Endometrium (tissue), 2 donors: ENCODE data around the gene NDUFA12.

Source experiments
- FAIRE-seq: peaks from 2 replicates; lab custom pipeline; 2012; peaks lifted over from hg19 to GRCh38; lab: Jason Lieb, UNC
- donor health status: control.
- donor health status: control.

The NDUFA12 gene

GRCh38 chr12:94980577-94980976 lies 22.9 kb downstream of the NDUFA12 start:
- peak; percentile 46 for FAIRE-seq

- FAIRE-seq: no peak
Measured at GRCh38 chr12:94979941-94980340, 23.6 kb downstream of the NDUFA12 start.

- FAIRE-seq: no peak
Measured at GRCh38 chr12:94977766-94978468, 25.6 kb downstream of the NDUFA12 start.

GRCh38 chr12:94973221-94973620 lies 30.3 kb downstream of the NDUFA12 start:
- FAIRE-seq: no peak

DNA sequence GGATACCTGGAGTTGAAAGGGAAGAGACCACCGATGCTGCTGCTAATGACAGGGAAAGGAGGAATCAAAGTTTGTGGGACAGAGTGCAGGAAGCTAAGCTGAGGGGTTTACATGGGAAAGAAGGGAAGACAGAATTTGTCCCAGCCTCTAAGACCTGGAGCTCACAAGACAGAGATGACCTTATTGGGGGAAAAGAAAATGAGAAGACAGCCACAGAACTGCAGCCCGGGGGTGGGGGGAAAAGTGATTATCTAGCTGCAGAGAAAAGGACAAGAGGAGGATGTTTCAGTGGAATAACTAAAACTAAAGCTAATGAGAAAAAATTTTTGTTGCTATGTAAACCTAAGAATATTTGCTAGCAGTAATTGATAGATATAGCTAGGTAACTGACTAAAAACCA lies 30.7 kb downstream of the NDUFA12 start:
- FAIRE-seq: no peak

- FAIRE-seq: no peak
Measured at GRCh38 chr12:94971923-94972322, 31.6 kb downstream of the NDUFA12 start.

GRCh38 chr12:94970560-94970959 lies 32.9 kb downstream of the NDUFA12 start:
- no peak for FAIRE-seq

GRCh38 chr12:94969424-94969823 lies 34.1 kb downstream of the NDUFA12 start:
- FAIRE-seq: no peak

- no peak for FAIRE-seq
Measured at GRCh38 chr12:94965982-94966630, 37.4 kb downstream of the NDUFA12 start.

DNA sequence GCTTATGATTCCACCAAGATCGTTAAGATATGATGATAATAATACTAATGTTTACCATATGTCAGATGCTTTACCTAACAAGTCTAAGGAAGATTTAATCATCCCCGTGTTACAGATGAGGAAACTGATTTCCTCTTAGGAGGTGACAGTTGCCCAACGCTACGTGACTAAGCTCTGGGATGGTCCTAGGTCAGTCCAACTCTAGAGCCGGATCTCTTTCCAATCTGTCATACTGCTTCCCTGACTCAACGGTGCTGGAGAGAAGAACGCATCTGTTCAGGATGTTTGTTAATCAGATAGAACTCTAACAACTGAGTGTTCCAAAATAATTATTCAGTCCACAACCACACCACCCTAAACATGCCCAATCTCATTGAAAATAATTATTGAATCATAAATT lies 39.8 kb downstream of the NDUFA12 start:
- no peak for FAIRE-seq

GRCh38 chr12:94962670-94963069 lies 40.8 kb downstream of the NDUFA12 start:
- no peak for FAIRE-seq

DNA sequence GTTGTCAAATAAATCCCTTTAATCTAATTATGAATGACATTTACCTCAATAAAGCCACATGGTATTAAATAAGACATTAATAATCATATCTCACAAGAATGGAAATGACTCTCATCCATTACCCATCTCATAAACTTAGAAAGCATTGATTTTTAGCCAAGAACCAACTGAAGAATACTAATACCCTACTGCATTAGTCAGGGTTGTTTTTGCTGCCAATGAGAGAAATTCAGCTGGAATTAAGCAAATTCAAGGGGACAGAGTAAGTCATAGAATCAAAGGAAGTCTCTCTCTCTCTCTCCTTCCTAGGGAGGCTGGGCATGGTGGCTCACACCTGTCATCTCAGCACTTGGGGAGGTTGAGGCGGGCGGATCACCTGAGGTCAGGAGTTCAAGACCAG lies 41.6 kb downstream of the NDUFA12 start:
- FAIRE-seq: no peak

- FAIRE-seq: no peak
Measured at GRCh38 chr12:94961256-94961824, 42.2 kb downstream of the NDUFA12 start.

DNA sequence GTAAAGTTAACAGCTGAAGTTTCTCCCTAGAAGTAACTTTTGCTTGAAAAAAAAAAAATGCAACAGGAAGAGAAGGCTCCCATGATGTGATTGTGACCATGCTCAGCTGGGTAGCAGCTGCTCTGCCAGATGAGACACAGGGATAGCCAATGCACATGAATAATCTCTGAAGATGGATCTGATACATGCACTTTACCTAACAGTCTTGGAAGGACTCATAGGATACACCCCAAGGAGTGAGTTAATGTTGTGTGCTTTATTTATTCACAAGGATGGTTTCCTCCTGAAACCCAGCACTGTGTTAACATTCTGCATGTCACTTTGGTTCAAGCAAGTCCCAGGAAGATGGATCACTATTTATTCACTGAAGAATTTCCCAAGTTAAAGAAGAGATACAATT lies 46.5 kb downstream of the NDUFA12 start:
- FAIRE-seq: no peak

DNA sequence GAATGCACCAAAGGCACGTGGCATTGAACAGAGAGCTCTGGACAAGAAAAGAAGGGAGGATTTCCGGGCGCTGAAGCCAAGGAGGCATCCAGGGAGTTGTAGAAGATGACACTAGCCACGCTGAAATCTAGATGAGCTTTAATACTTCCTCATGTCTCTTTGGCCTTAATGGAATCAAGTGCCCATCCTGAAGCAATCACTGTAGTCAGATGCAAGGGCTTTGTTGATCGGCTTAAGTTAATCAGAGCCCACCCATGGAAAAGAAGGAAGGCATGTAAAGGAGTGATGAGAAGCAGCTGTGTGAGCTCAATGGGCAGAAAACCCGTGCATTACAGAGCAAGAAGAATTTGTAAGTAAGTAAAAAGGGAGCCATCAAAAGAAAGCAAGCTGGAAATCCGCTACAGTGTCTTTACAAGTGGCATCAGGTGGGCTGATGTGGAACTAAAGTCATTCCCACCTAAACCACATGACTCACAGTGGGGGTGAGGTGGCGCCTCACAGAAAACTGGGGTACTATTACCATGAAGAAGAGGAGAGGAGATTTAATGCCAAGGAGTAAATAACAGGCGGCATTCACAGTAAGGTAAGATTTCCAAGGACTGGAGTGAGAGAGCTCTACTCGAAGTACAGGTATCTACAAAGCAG lies 48.4 kb downstream of the NDUFA12 start:
- no peak for FAIRE-seq

GRCh38 chr12:94954029-94954685 lies 49.3 kb downstream of the NDUFA12 start:
- no peak for FAIRE-seq

DNA sequence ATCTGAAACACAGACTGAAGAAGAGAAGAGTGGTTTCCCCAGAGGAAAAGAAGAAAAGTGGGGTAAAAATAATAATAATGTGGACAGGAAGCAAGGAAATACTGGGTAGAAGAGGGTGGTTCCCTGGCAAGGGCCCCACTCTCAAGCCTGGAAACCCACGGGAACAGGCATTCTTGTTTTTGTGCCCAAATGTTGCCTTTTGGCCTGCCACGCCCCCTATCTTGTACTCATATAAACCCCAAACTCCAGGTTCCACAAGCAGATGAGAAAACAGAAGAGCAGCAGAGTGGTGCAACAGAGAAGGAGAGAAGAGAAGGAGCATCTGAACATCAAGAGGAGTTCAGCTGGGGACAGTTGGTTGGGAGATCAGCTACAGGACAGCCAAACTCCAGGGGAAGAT lies 51.2 kb downstream of the NDUFA12 start:
- no peak for FAIRE-seq

DNA sequence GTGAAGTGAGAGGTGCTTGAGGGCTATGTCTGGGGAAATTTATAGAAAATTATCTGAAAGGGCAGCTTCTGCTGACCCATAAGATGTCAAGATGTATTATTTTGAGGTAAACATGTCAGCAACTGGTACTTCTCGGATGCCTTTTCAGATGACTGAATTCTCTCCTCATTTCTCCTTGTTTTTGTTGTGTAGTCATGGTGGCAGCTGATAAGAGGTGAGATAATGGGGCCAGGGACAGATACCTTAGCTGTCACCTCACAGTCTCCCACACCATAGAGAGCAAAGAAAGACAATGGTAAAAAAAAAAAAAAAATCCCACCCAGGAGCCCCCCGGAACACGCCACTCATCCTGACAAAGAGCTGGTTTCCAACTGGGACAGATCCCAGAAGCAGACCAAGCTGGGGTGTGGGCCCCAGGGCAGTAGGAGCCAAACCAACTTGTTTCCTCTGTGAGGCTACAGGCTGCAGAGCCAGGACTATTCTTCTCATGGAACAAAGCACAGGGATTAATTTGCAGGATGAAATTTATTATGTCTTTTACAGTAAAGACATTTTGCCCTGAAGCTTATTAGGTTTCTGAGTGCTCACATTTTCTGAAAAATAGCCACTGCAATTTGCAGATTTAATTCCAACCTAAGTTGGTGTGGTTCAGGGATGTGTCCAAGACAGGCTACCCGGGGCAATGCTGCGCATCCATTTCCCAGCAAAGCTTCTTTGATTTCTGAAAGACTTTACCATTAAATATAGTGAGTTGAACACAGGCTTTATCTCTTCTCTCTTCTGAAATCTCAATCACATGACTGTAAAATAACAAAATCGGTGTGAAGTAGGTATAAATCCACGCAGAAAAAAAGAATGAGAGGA lies 52.2 kb downstream of the NDUFA12 start:
- no peak for FAIRE-seq

GRCh38 chr12:94948232-94948810 lies 55.2 kb downstream of the NDUFA12 start:
- no peak for FAIRE-seq

GRCh38 chr12:94942663-94943062 lies 60.8 kb downstream of the NDUFA12 start:
- no peak for FAIRE-seq

- no peak for FAIRE-seq
Measured at GRCh38 chr12:94941440-94941862, 62.0 kb downstream of the NDUFA12 start.
